Neural cell (in vitro differentiated cells): Measurements from ENCODE around the gene RAB3IL1. TPM values are rescaled to one million over a fixed set of nuclear protein-coding genes. Genes with fewer than 3 reads are reported as not detected.

Experiments used
- H2AFZ ChIP-seq: fragments of 200-600, 300-800 bp; sonication (generic), shearing (Covaris generic); 2 replicates; pipeline ENCODE4 v1.6.0; 2014; ENCODE audit warnings: low read depth, mild to moderate bottlenecking, antibody characterized with exemption, low read length, moderate library complexity
- H3F3A ChIP-seq: fragments of 200-600 bp; shearing (Covaris generic); 2 replicates; pipeline ENCODE4 v1.6.1; 2016; ENCODE audit warnings: mild to moderate bottlenecking, moderate library complexity, mixed read lengths, antibody characterized with exemption, low read length; ENCODE audit not compliant: insufficient read depth, poor library complexity, severe bottlenecking
- H3K27ac ChIP-seq: fragments of 200-600, 300-800 bp; sonication (generic), shearing (Covaris generic); 2 replicates; pipeline ENCODE4 v1.5.1; 2014; ENCODE audit warnings: mild to moderate bottlenecking, low read length, moderate library complexity
- H3K27me3 ChIP-seq: fragments of 300-800, 200-600 bp; sonication (generic), shearing (Covaris generic); 2 replicates; pipeline ENCODE4 v1.6.0; 2014; ENCODE audit warnings: mild to moderate bottlenecking, low read depth, low read length, moderate library complexity; ENCODE audit not compliant: insufficient read depth
- H3K36me3 ChIP-seq: fragments of 300-800, 200-600 bp; sonication (generic), shearing (Covaris generic); 2 replicates; pipeline ENCODE4 v1.5.1; 2014; ENCODE audit warnings: mild to moderate bottlenecking, antibody characterized with exemption, low read length, moderate library complexity; ENCODE audit not compliant: insufficient read depth
- H3K4me2 ChIP-seq: fragments of 300-800, 200-600 bp; sonication (generic), shearing (Covaris generic); 2 replicates; pipeline ENCODE4 v1.6.0; 2014; ENCODE audit warnings: mild to moderate bottlenecking, low read length
- H3K4me3 ChIP-seq: fragments of 300-800, 200-600 bp; sonication (generic), shearing (Covaris generic); 2 replicates; pipeline ENCODE4 v1.5.1; 2014; ENCODE audit warnings: mild to moderate bottlenecking, low read length, moderate library complexity
- H3K79me2 ChIP-seq: fragments of 200-600 bp; shearing (Covaris generic); replicated peaks from 2 replicates; pipeline ENCODE4 v1.6.0; 2014; ENCODE audit warnings: mild to moderate bottlenecking, low read length, moderate library complexity; ENCODE audit not compliant: insufficient read depth
- H3K9ac ChIP-seq: fragments of 300-800, 200-600 bp; sonication (generic), shearing (Covaris generic); 2 replicates; pipeline ENCODE4 v1.6.1; 2016; ENCODE audit warnings: mild to moderate bottlenecking, low read length, mixed read lengths
- H3K9me2 ChIP-seq: fragments of 200-600 bp; shearing (Covaris generic); 2 replicates; pipeline ENCODE4 v1.6.1; 2016; ENCODE audit warnings: mild to moderate bottlenecking, low read length, mixed read lengths; ENCODE audit not compliant: insufficient read depth
- H3K9me3 ChIP-seq: fragments of 200-600, 300-800 bp; sonication (generic), shearing (Covaris generic); 2 replicates; pipeline ENCODE4 v1.6.1; 2016; ENCODE audit warnings: mild to moderate bottlenecking, mixed run types, low read length, moderate library complexity, mixed read lengths
- H4K20me1 ChIP-seq: fragments of 200-600 bp; shearing (Covaris generic); 2 replicates; pipeline ENCODE4 v1.6.1; 2016; ENCODE audit warnings: mild to moderate bottlenecking, mixed run types; ENCODE audit not compliant: insufficient read depth
- CTCF ChIP-seq: fragments of 450-650 bp; IDR thresholded peaks from 2 replicates; pipeline ENCODE4 v1.5.1; 2014; ENCODE audit warnings: antibody characterized with exemption, mild to moderate bottlenecking, moderate library complexity; ENCODE audit not compliant: poor library complexity, severe bottlenecking
- EP300 ChIP-seq: fragments of 450-650 bp; conservative IDR thresholded peaks from 2 replicates; pipeline ENCODE4 v1.6.1; 2014; ENCODE audit warnings: antibody characterized with exemption, mild to moderate bottlenecking, moderate library complexity; ENCODE audit not compliant: poor library complexity, severe bottlenecking
- EZH2 ChIP-seq: fragments of 200-600, 300-800 bp; shearing (Covaris generic), sonication (generic); IDR thresholded peaks from 2 replicates; pipeline ENCODE4 v1.6.1; 2014; ENCODE audit warnings: antibody characterized with exemption, low read length, borderline replicate concordance, mild to moderate bottlenecking; ENCODE audit not compliant: insufficient read depth, poor library complexity, severe bottlenecking
- MXI1 ChIP-seq: fragments of 450-650 bp; conservative IDR thresholded peaks from 2 replicates; pipeline ENCODE4 v1.6.1; 2014; ENCODE audit warnings: antibody characterized with exemption, mild to moderate bottlenecking; ENCODE audit not compliant: poor library complexity, severe bottlenecking
- POLR2AphosphoS5 ChIP-seq: IDR thresholded peaks from 2 replicates; pipeline ENCODE4 v1.6.1; 2012
- RAD21 ChIP-seq: fragments of 450-650 bp; conservative IDR thresholded peaks from 2 replicates; pipeline ENCODE4 v1.6.1; 2014; ENCODE audit warnings: antibody characterized with exemption, mild to moderate bottlenecking, moderate library complexity
- REST ChIP-seq: IDR thresholded peaks from 2 replicates; pipeline ENCODE4 v1.6.1; 2012; ENCODE audit warnings: borderline replicate concordance
- SMC3 ChIP-seq: fragments of 450-650 bp; conservative IDR thresholded peaks from 2 replicates; pipeline ENCODE4 v1.6.1; 2014; ENCODE audit warnings: antibody characterized with exemption, mild to moderate bottlenecking, moderate library complexity; ENCODE audit not compliant: poor library complexity
- TAF1 ChIP-seq: IDR thresholded peaks from 2 replicates; pipeline ENCODE4 v1.6.1; 2012; ENCODE audit warnings: low read depth
- polyA plus RNA-seq: library from polyadenylated mRNA; depleted of rRNA; stranded (reverse); fragments of >200 nt; gene quantifications from 2 replicates; pipeline ENCODE4 v1.2.3, GENCODE V29; 2014

Gene RAB3IL1
- polyA plus RNA-seq, 1 donor from 2014 or later = 1.6 TPM

- Histone ChIP-seq H3K27me3 (no peaks in the 10 kb centered on the region), H3K9ac (no peak overlapping the region), H3K4me2 (no peak overlapping the region), H3K27ac (no peak overlapping the region), H4K20me1 (no peaks in the 10 kb centered on the region), H3F3A (no peaks in the 10 kb centered on the region), H3K9me2 (no peaks in the 10 kb centered on the region), H3K36me3 (no peaks in the 10 kb centered on the region), H3K4me3 (no peak overlapping the region), H3K9me3 (no peaks in the 10 kb centered on the region), H3K79me2 (no peaks in the 10 kb centered on the region), H2AFZ (no peak overlapping the region)
- TF ChIP-seq EZH2 (no peak), POLR2AphosphoS5 (no peak), RAD21 (no peak), TAF1 (no peak), SMC3 (no peak), EP300 (no peak), CTCF (no peak)
Observed at GRCh38 chr11:61935861-61936260, 18.5 kb upstream of the RAB3IL1 start.

- TF ChIP-seq MXI1 (no peak), TAF1 (no peak), EZH2 (no peak), REST (no peak), POLR2AphosphoS5 (no peak), CTCF (no peak), RAD21 (no peak), EP300 (no peak), SMC3 (no peak)
- Histone ChIP-seq H3K27me3 (no peaks in the 10 kb centered on the region), H3K9ac (no peak overlapping the region), H3K4me3 (no peak overlapping the region), H3K27ac (no peak overlapping the region), H3K4me2 (no peak overlapping the region), H3K9me3 (no peaks in the 10 kb centered on the region), H3F3A (no peaks in the 10 kb centered on the region), H4K20me1 (no peaks in the 10 kb centered on the region), H3K9me2 (no peaks in the 10 kb centered on the region), H2AFZ (no peak overlapping the region), H3K79me2 (no peaks in the 10 kb centered on the region), H3K36me3 (no peaks in the 10 kb centered on the region)
Observed at GRCh38 chr11:61930933-61931332, 13.6 kb upstream of the RAB3IL1 start.
